Bronchial epithelial cell (primary cell): ENCODE results near the gene SPRR2E. TPM values are rescaled to one million over a fixed set of nuclear protein-coding genes. Genes with fewer than 3 reads are reported as not detected.
A peak's percentile ranks its signal among the peaks of the same experiment; 100 is the strongest.
"Not testable (repeated sequence)": the region's sequence is repeated elsewhere in the genome, so short reads cannot be mapped to it uniquely, and the experiment has no call there.

Experiments
- DNase-seq: peaks from one replicate; pipeline ENCODE4 v3.0.0-alpha.2; 2010; ENCODE audit warnings: low read depth
- FAIRE-seq: peaks from 2 replicates; lab custom pipeline; 2011; peaks lifted over from hg19 to GRCh38; lab: Jason Lieb, UNC
- H3K27me3 ChIP-seq: 2 replicates; pipeline ENCODE4 v1.5.1; 2011; ENCODE audit warnings: low read length; ENCODE audit not compliant: control insufficient read depth, insufficient read depth
- H3K36me3 ChIP-seq: 2 replicates; pipeline ENCODE4 v1.5.1; 2011; ENCODE audit warnings: low read length; ENCODE audit not compliant: control insufficient read depth, insufficient read depth
- H3K4me3 ChIP-seq: 2 replicates; pipeline ENCODE4 v1.5.1; 2011; ENCODE audit warnings: mild to moderate bottlenecking, low read depth, low read length, control low read depth
- total RNA-seq: library from RNA; depleted of rRNA; stranded (reverse); fragments of >200 nt; gene quantifications from 2 replicates; pipeline ENCODE4 v1.2.1, GENCODE V29; 2014
- TF ChIP-seq, protein P1 (sequence below): IDR thresholded peaks from 2 replicates; pipeline ENCODE4 v1.5.1; 2011; ENCODE audit warnings: mild to moderate bottlenecking, moderate library complexity, low read length, control low read depth, inconsistent platforms; ENCODE audit not compliant: insufficient read depth, severe bottlenecking

SPRR2E gene
- total RNA-seq, 1 donor from 2014 or later, result 0.26 TPM

GRCh38 chr1:153113416-153113815, 19.1 kb upstream of the SPRR2E start, which contains the start of gene SPRR2F:
TSS of gene SPRR2F (minus strand) at chr1:153113516. CDS start at chr1:153112733, 783 bp downstream.
- Histone ChIP-seq H3K27me3 (no peaks in the 10 kb centered on the region), H3K36me3 (no peaks in the 10 kb centered on the region), H3K4me3 (no peak within 1 kb of the TSS)
- peak; percentile 18 for FAIRE-seq
- TF ChIP-seq, protein P1, sequence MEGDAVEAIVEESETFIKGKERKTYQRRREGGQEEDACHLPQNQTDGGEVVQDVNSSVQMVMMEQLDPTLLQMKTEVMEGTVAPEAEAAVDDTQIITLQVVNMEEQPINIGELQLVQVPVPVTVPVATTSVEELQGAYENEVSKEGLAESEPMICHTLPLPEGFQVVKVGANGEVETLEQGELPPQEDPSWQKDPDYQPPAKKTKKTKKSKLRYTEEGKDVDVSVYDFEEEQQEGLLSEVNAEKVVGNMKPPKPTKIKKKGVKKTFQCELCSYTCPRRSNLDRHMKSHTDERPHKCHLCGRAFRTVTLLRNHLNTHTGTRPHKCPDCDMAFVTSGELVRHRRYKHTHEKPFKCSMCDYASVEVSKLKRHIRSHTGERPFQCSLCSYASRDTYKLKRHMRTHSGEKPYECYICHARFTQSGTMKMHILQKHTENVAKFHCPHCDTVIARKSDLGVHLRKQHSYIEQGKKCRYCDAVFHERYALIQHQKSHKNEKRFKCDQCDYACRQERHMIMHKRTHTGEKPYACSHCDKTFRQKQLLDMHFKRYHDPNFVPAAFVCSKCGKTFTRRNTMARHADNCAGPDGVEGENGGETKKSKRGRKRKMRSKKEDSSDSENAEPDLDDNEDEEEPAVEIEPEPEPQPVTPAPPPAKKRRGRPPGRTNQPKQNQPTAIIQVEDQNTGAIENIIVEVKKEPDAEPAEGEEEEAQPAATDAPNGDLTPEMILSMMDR, result no peak
- DNase-seq, result no peak

GRCh38 chr1:153112454-153112853, 18.1 kb upstream of the SPRR2E start:
- H3K36me3 ChIP-seq, DNase-seq, H3K4me3 ChIP-seq, H3K27me3 ChIP-seq, FAIRE-seq: not testable (repeated sequence)

DNA sequence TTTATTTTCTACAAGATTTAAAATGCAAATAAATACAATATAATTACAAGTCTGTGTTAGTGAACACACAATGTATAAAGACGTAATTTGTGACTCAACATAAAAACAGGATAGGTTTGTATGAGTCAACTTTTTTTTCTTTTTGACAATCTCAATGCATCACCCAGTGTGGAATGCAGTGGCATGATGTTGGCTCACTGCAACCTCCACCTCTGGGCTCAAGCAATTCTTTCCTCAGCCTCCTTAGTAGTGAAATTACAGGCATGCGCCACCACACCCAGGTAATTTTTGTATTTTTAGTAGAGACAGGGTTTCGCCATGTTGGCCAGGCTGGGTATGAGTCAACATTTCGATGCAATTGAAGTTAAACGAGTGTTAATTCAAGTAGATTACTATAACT, 5.9 kb upstream of the SPRR2E start:
- H3K27me3 ChIP-seq, result no peaks in the 10 kb centered on the region
- peak; percentile 28 for FAIRE-seq
- peak; percentile 99 for DNase-seq
- no peaks in the 10 kb centered on the region for H3K36me3 ChIP-seq
- TF ChIP-seq, protein P1, result no peak
- H3K4me3 ChIP-seq, result no peak overlapping the region

GRCh38 chr1:153099461-153100045, 5.2 kb upstream of the SPRR2E start:
- no peak for FAIRE-seq
- H3K4me3 ChIP-seq, result no peak overlapping the region
- DNase-seq, result peak; percentile 62
- no peaks in the 10 kb centered on the region for H3K36me3 ChIP-seq
- H3K27me3 ChIP-seq, result no peaks in the 10 kb centered on the region
- TF ChIP-seq, protein P1, result no peak

GRCh38 chr1:153095764-153096163, 1.4 kb upstream of the SPRR2E start:
- DNase-seq (no peak), FAIRE-seq (no peak)
- H3K36me3 ChIP-seq, result no peaks in the 10 kb centered on the region
- H3K27me3 ChIP-seq, result no peaks in the 10 kb centered on the region
- no peak overlapping the region for H3K4me3 ChIP-seq
- TF ChIP-seq, protein P1, result no peak

DNA sequence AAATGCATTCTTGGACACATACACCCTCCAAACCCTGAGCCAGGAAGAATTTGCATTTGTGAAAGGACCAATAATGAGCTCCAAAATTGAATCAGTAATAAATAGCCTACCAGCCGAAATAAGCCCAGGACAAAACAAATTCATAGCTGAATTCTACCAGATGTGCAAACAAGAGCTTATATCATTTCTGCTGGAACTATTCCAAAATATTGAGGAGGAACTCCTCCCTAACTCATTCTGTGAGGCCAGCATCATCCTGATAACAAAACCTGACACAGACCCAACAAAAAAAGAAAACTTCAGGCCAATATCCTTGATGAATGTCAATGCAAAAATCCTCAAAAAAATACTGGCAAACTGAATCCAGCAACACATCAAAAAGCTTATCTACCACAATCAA, 6.7 kb downstream of the SPRR2E start:
- H3K27me3 ChIP-seq, result no peaks in the 10 kb centered on the region
- DNase-seq (no peak), FAIRE-seq (no peak)
- H3K4me3 ChIP-seq, result no peak overlapping the region
- TF ChIP-seq, protein P1, result no peak
- H3K36me3 ChIP-seq, result no peaks in the 10 kb centered on the region
